NCI-H2171 (cell line): ENCODE measurements around the gene RPAP2.
"Not testable (repeated sequence)": the region's sequence is repeated elsewhere in the genome, so short reads cannot be mapped to it uniquely, and the experiment has no call there.

ENCODE experiments used
- DNase-seq: peaks from one replicate; lab custom pipeline; 2025; lab: John Stamatoyannopoulos, UW

The RPAP2 gene

GRCh38 chr1:92323473-92324453, 24.9 kb downstream of the RPAP2 start:
- DNase-seq: no peak

- no peak for DNase-seq
These were observed 25.9 kb downstream of the RPAP2 start for GRCh38 chr1:92324784-92325183.

GRCh38 chr1:92326681-92327080, 27.8 kb downstream of the RPAP2 start:
- no peak for DNase-seq

DNA sequence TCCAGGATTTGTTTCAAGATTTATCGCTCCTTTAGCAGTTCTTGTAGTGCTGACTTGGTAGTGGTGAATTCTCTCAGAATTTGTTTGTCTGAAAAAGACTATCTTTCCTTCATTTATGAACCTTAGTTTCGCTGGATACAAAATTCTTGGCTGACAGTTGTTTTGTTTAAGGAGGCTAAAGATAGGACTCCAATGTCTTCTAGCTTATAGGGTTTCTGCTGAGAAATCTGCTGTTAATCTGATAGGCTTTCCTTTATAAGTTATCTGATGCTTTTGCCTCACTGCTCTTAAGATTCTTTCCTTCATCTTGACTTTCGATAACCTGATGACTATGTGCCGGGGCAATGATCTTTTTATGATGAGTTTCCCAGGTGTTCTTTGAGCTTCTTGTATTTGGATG, 28.9 kb downstream of the RPAP2 start:
- no peak for DNase-seq

GRCh38 chr1:92329347-92330129, 30.7 kb downstream of the RPAP2 start:
- DNase-seq: no peak

DNA sequence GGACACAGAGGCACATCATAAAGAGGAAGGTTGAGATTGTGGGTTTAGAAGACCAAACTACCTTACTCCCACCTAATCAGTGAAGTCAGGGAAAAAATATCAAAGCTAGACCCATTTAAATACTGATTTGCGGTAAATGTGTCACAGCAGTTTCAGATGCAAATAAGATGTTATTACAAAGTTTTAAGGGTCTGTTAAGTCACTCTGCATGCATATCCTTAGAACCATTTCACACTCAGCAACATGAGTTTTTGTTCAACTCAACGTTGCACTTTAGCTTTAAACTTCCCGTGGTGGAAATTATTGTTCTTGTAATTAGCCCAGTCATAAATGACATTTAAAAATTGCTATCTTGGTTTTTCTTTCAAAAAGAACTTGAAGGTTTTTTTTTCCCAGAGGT, 34.8 kb downstream of the RPAP2 start:
- DNase-seq: no peak

- DNase-seq: no peak
These were observed 41.3 kb downstream of the RPAP2 start for GRCh38 chr1:92340154-92340553.

- DNase-seq: no peak
These were observed 43.5 kb downstream of the RPAP2 start for GRCh38 chr1:92342401-92342800.

- DNase-seq: no peak
These were observed 44.2 kb downstream of the RPAP2 start for GRCh38 chr1:92343061-92343460.

DNA sequence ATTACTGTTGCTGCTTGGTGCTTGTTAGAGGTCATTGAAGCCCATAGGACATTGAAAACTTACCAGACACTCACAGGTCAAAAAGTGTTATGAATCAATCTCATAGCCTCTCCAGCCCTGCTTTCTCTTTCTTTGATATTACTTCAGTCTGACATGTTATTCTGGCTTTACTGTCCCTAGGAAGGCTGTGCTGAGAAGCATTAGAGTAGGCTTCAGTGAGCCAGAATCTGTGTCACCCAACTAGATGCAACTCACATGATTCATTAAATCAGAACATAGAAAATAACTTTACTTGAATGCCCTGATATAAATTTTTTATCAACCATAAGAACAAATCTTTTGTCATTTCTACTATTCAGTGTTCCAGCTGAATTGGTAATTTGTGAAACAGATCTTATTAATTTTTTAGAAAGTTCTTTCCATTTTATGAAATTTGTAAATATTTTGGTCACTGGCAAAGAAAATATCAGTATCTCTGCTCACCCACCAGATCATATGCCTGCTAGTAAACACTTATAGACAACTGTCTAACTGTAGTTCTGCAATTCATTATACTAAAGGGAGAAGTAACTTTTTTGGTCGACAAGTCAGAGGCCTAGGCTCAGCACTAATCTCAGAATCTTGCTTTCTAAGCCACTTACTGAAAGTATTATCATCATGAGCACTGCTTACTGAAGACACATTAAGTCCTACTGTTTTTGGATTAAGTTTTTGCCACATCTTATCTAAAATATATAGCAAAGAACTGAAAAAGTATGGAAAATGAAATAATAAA, 48.2 kb downstream of the RPAP2 start:
- DNase-seq: no peak

GRCh38 chr1:92352856-92353255, 54.0 kb downstream of the RPAP2 start:
- no peak for DNase-seq

DNA sequence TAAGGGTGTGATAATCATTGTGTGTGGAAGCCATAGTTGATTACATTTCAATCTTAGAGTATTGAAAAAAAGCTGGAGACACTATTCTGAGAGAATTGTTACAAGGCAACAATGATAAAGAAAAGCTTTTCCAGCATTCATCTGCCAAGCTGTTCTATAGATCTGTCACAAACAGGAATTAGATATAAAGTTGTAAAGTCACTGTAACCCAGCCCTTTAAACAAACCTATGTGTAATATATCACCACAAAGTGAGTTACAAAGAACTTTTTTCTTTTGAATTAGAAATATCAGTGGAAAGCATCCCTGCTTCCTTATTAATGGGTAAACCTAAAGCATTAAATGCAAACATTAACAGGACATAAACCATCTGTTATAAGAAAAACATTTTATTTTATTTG, 55.4 kb downstream of the RPAP2 start:
- DNase-seq: no peak

GRCh38 chr1:92356956-92357355, 58.1 kb downstream of the RPAP2 start:
- no peak for DNase-seq

- DNase-seq: not testable (repeated sequence)
These were observed 60.5 kb downstream of the RPAP2 start for GRCh38 chr1:92359382-92359781.

DNA sequence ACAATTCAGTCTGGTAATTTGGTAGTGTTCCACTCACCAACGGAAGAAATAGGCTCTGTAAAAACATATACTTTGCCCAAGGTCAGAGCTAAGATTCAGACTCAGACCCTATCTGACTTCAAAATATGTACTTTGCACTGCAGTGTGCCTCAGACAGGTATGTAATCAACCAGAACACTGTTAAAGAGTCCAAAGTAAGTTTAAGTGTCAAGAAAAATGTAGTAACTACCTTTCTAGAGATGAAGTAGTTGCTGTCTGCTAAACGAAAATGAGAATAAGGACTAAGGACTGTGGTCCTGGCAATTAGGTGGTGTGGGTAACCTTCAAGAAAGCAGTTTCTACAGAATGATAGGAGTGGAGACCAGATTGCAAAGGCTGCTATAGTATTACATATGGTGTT, 61.1 kb downstream of the RPAP2 start:
- DNase-seq: no peak

DNA sequence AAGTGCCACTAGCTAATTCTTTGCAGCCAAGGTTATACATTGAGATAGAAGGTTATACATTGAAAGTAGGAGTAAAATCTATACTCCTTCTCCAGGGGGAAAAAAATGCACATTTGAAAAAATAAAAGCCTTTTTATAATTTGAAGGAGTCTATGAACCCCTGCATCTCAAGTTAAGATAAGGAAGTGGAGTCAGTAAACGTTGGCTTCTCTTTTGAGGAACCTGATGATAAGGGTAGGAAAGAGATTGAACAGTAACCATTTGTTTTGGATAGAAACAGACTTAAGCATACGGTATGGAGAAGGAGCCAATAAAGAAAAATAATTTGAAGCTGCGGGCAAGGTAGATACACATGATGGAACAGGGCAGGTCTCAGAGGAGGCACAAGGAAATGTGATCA, 64.1 kb downstream of the RPAP2 start:
- no peak for DNase-seq

DNA sequence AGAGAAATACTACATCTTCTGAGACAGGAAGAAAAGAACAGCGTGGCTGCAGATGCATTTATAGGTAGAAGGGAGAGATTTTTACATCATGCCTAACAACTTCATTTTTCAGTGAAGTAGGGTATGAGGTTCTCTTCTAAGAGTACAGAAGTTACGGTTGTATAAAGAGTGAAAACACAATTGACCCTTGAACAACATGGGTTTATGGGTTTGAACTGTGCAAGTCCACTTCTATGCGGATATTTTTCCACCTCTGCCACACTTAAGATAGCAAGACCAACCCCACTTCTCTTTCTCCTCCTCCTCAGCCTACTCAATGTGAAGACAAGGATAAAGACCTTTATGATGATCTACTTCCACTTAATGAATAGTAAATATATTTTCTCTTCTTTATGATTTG, 64.5 kb downstream of the RPAP2 start:
- DNase-seq: no peak

GRCh38 chr1:92365378-92366039, 66.7 kb downstream of the RPAP2 start:
- DNase-seq: no peak

- no peak for DNase-seq
These were observed 67.2 kb downstream of the RPAP2 start for GRCh38 chr1:92366040-92366395.

DNA sequence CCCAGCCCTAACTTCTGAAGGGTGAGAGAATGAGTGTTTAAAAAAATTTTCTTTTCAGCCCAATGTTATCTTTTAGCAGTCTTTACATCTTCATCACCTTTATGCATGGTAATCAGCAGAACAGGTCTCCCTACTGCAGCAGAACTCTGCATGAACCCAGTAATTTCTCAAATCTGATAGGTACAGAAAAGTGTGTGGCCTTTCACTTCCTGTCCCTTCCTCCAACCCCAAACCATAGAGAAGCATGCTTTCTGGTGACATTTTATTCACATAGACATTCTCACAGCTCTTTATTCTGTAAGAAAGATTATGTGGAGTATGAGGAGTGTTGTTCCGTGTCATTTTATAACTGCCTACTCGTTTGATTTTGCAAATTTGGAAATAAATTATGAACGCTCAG, 68.6 kb downstream of the RPAP2 start:
- DNase-seq: no peak

- DNase-seq: no peak
These were observed 73.3 kb downstream of the RPAP2 start for GRCh38 chr1:92372164-92372563.

DNA sequence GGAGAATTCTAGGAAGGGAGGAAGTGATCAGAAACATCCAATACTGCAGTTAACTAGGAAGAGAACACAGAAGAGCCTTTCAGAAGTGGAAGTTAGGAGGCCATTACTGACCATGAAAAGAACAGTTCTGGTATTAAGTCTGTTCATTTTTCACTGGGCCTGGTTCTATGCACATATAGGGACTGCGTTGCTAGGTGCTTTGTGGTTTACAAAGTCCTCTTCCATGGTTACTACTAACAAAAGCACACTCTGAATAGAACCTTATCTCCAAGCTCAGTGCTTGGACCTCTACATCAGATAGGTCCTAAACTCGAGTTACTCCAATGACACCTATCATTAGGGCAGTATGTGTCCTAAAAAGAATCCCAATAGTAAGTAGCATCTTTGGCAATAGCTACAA, 75.4 kb downstream of the RPAP2 start:
- no peak for DNase-seq
